NCI-H1105 (cell line): ENCODE results near the gene PCGF3.
"Not testable (repeated sequence)": the region's sequence is repeated elsewhere in the genome, so short reads cannot be mapped to it uniquely, and the experiment has no call there.

Experiments used
- DNase-seq: peaks from one replicate; lab custom pipeline; 2025; lab: John Stamatoyannopoulos, UW

PCGF3 gene

GRCh38 chr4:797066-797465 lies 91.4 kb downstream of the PCGF3 start:
- no peak for DNase-seq

- no peak for DNase-seq
These were observed 95.9 kb downstream of the PCGF3 start for GRCh38 chr4:801436-802124.

- no peak for DNase-seq
These were observed 98.3 kb downstream of the PCGF3 start for GRCh38 chr4:803884-804283.

DNA sequence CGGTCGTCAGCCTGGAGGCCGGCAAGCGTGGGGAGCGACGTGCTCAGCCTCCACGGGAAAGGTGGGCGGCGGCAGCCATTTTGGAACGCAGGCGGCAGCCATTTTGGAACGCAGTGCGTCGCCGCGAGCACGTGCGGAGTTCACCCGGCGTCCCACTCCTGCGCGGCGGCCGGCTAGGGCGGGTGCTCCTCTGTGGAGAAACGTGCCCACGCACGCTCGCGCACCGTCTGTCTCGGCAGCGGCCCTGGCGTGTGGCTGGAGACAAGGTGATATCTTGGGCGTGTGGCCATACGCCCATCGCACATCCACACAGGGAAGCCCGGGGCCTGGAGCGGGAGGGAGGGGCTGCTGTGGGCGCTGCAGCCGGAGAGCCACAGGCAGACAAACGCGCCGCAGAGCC lies 99.2 kb downstream of the PCGF3 start:
- no peak for DNase-seq

GRCh38 chr4:806979-807378 lies 101.3 kb downstream of the PCGF3 start:
- not testable (repeated sequence) for DNase-seq

GRCh38 chr4:807792-808191 lies 102.2 kb downstream of the PCGF3 start:
- no peak for DNase-seq

GRCh38 chr4:808860-809570 lies 103.4 kb downstream of the PCGF3 start:
- no peak for DNase-seq

- no peak for DNase-seq
These were observed 108.3 kb downstream of the PCGF3 start for GRCh38 chr4:813900-814299.

DNA sequence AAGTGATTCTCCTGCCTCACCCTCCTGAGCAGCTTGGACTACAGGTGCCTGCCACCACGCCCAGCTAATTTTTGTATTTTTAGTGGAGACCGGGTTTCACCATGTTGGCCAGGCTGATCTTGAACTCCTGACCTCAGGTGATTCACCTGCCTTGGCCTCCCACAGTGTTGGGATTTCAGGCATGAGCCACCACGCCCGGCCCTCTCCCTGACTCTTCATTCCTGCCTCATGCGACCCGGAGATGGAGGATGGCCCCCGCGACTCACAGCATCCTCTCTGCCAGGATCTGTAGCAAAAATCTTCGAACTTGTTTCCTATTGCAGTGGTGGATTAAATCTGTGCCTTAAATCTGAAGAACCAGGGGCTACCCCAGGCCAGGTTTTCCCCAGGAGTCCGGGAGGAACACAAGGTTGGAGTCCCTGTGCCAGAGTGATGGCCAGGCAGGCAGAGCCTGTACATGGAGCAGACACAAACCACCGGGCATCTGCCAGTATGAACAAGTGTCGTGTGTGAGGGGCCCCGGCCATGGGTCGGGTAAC lies 108.7 kb downstream of the PCGF3 start:
- DNase-seq = no peak

DNA sequence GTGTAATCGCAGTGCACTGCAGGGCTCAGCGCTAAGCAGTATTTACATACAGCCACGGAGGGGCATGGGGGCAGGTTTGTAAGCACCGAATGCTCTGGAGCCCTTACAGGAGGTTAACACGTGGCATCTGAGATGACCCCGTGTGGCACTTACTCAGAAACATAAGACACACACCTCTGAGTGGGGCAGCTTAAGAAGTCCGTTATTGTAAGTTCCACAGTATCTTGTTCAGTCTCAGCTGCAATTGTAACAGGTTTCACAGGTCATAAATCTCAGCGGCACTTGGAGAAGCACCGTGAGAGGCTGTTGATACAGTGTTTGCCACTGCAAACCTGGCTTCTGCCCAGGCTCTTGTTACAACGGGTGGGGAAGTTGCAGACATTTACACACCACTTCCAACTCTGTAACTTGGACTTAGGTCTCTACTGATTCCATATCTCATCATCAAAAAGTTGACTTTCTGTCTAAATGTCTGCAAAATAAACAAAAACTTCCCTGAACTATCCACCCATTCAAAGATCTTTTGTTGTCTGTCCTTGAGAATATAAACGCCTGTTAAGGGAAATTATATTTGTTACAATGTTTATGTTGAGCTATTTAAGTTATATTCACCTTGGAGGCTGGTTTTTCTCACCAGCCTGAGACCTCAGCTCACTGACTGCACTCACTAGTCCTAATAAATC lies 110.0 kb downstream of the PCGF3 start:
- no peak for DNase-seq

GRCh38 chr4:818106-818921 lies 112.7 kb downstream of the PCGF3 start:
- DNase-seq = no peak

DNA sequence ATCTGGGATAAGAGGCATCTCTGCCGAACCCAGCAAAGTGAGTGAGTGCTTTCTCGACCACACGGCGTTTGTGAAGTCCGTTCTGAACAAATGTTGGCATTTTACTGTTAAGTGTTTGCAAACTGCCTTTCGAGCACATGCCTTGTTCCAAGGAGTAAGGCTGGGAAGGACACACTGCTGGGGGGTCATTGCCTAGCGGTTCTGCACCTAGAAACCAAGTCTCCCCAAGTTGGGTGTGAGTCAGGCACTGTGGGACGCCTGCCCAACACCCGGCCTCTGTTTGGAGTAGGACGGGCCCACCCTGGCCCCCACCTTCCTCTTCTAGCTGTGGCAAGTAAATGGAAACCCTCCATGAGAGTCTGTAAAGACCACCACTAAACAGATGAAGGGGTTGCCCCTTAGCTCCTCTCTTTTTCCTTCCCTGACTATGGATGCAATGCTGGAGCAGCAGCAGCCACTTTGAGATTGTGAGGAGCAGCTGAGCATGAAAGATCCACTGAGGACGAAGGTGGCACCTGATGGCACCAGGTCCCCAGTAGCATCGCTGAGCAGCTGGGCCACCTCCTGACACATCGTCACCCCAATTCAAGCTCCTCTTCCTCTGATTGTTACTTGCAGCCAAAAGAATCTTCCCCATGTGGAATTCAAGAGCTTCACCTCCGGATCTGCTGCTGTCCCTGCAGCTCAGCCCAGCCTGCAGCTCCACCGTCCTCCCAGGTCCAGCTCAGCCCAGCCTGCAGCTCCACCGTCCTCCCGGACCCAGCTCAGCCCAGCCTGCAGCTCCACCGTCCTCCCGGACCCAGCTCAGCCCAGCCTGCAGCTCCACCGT lies 114.0 kb downstream of the PCGF3 start:
- no peak for DNase-seq
